SJSA1 (cell line): ENCODE measurements around the gene ENKD1. TPM values are rescaled to one million over a fixed set of nuclear protein-coding genes. Genes with fewer than 3 reads are reported as not detected.
A peak's percentile ranks its signal among the peaks of the same experiment; 100 is the strongest.

Source experiments
- DNase-seq, 2 experiments: peaks; one replicate each; pipeline ENCODE4 v3.0.0-alpha.2; 2015 to 2020; ENCODE audit warnings: low spot score in 2 of 2, low read depth in 1 of 2
- H3K27ac ChIP-seq: fragments of 250-450 bp; sonication (Bioruptor Pico); 2 replicates; pipeline ENCODE4 v1.5.1; 2020; ENCODE audit warnings: mild to moderate bottlenecking, moderate library complexity
- H3K27me3 ChIP-seq: fragments of 250-450 bp; sonication (Bioruptor Pico); replicated peaks from 2 replicates; pipeline ENCODE4 v1.5.1; 2020; ENCODE audit warnings: mild to moderate bottlenecking, moderate library complexity
- H3K36me3 ChIP-seq: fragments of 250-450 bp; sonication (Bioruptor Pico); 2 replicates; pipeline ENCODE4 v1.5.1; 2020; ENCODE audit warnings: mild to moderate bottlenecking
- H3K4me1 ChIP-seq: fragments of 250-450 bp; sonication (Bioruptor Pico); replicated peaks from 2 replicates; pipeline ENCODE4 v1.6.1; 2021; ENCODE audit warnings: mild to moderate bottlenecking
- H3K4me3 ChIP-seq: fragments of 250-450 bp; sonication (Bioruptor Pico); 2 replicates; pipeline ENCODE4 v1.5.1; 2020; ENCODE audit warnings: mild to moderate bottlenecking
- H3K9me3 ChIP-seq: fragments of 250-450 bp; sonication (Bioruptor Pico); replicated peaks from 2 replicates; pipeline ENCODE4 v1.5.1; 2020; ENCODE audit warnings: mild to moderate bottlenecking
- total RNA-seq: library from RNA; depleted of rRNA; stranded (reverse); fragments of >200 nt; shearing (Covaris generic); gene quantifications from 2 replicates; pipeline ENCODE4 v1.2.3, GENCODE V29; 2014

Gene ENKD1
- total RNA-seq, 1 experiment from 2014 or later = 5.1 TPM

- peaks cover 58% of the 10 kb centered on the region for H3K36me3 ChIP-seq
- peaks cover 45% of the 10 kb centered on the region for H3K4me1 ChIP-seq
- DNase-seq = no peak
- no peak overlapping the region for H3K4me3 ChIP-seq
- peaks cover 19% of the 10 kb centered on the region for H3K27me3 ChIP-seq
- no peak overlapping the region for H3K27ac ChIP-seq
- no peaks in the 10 kb centered on the region; the same call in none of the 2 replicates for H3K9me3 ChIP-seq
Observed at GRCh38 chr16:67655363-67655762, 11.2 kb downstream of the ENKD1 start.

- DNase-seq = no peak
- Histone ChIP-seq H3K27me3 (peaks cover 28% of the 10 kb centered on the region), H3K27ac (peak overlapping the region; percentile 38)
Observed at GRCh38 chr16:67654403-67654911, 12.1 kb downstream of the ENKD1 start.

GRCh38 chr16:67653789-67654402, 12.7 kb downstream of the ENKD1 start:
- H3K27ac ChIP-seq = peak overlapping the region; percentile 38
- H3K36me3 ChIP-seq = peaks cover 48% of the 10 kb centered on the region
- H3K4me1 ChIP-seq = peaks cover 34% of the 10 kb centered on the region
- no peaks in the 10 kb centered on the region; the same call in 1 of the 2 replicates for H3K9me3 ChIP-seq
- no peak for DNase-seq
- peak overlapping the region; percentile 74 for H3K4me3 ChIP-seq
- H3K27me3 ChIP-seq = peaks cover 34% of the 10 kb centered on the region

More at GRCh38 chr16:67654403-67654911, 12.1 kb downstream of the ENKD1 start:
- H3K4me1 ChIP-seq = peaks cover 40% of the 10 kb centered on the region
- no peaks in the 10 kb centered on the region; the same call in 1 of the 2 replicates for H3K9me3 ChIP-seq
- H3K36me3 ChIP-seq = peaks cover 53% of the 10 kb centered on the region
- H3K4me3 ChIP-seq = peak overlapping the region; percentile 74; the same call in 1 of the 2 replicates

- peaks cover 30% of the 10 kb centered on the region for H3K4me1 ChIP-seq
- DNase-seq = peak; percentile 67 to 88
- peak overlapping the region; percentile 74 for H3K4me3 ChIP-seq
- peaks cover 40% of the 10 kb centered on the region for H3K27me3 ChIP-seq
- peaks cover 41% of the 10 kb centered on the region for H3K36me3 ChIP-seq
- H3K9me3 ChIP-seq = no peaks in the 10 kb centered on the region; the same call in 1 of the 2 replicates
- no peak overlapping the region; the same call in 1 of the 2 replicates for H3K27ac ChIP-seq
Observed at GRCh38 chr16:67653128-67653788, 13.3 kb downstream of the ENKD1 start.

- peak overlapping the region; percentile 74 for H3K4me3 ChIP-seq
- no peaks in the 10 kb centered on the region; the same call in 1 of the 2 replicates for H3K9me3 ChIP-seq
- no peak overlapping the region for H3K27ac ChIP-seq
- peaks cover 46% of the 10 kb centered on the region for H3K27me3 ChIP-seq
- peaks cover 30% of the 10 kb centered on the region for H3K4me1 ChIP-seq
- peaks cover 36% of the 10 kb centered on the region for H3K36me3 ChIP-seq
- peak in 1 of 2 experiments; percentile 54 for DNase-seq
Observed at GRCh38 chr16:67652578-67653127, 13.9 kb downstream of the ENKD1 start.

- Histone ChIP-seq H3K27ac (no peak overlapping the region), H3K27me3 (peaks cover 53% of the 10 kb centered on the region)
- DNase-seq = no peak
Observed at GRCh38 chr16:67651847-67652246, 14.7 kb downstream of the ENKD1 start.

GRCh38 chr16:67651039-67651438, 15.5 kb downstream of the ENKD1 start:
- no peak for DNase-seq
- Histone ChIP-seq H3K27me3 (peaks cover 61% of the 10 kb centered on the region), H3K27ac (no peak overlapping the region), H3K36me3 (peaks cover 22% of the 10 kb centered on the region), H3K9me3 (no peaks in the 10 kb centered on the region; the same call in 1 of the 2 replicates), H3K4me3 (no peak overlapping the region), H3K4me1 (peaks cover 30% of the 10 kb centered on the region)

More at GRCh38 chr16:67651847-67652246, 14.7 kb downstream of the ENKD1 start:
- Histone ChIP-seq H3K4me1 (peaks cover 30% of the 10 kb centered on the region), H3K9me3 (no peaks in the 10 kb centered on the region; the same call in 1 of the 2 replicates), H3K4me3 (no peak overlapping the region), H3K36me3 (peaks cover 28% of the 10 kb centered on the region)

GRCh38 chr16:67650023-67650422, 16.5 kb downstream of the ENKD1 start:
- H3K4me3 ChIP-seq = no peak overlapping the region
- H3K4me1 ChIP-seq = peaks cover 27% of the 10 kb centered on the region
- H3K27ac ChIP-seq = no peak overlapping the region
- peaks cover 71% of the 10 kb centered on the region for H3K27me3 ChIP-seq
- peaks cover 13% of the 10 kb centered on the region for H3K36me3 ChIP-seq
- no peak for DNase-seq
- H3K9me3 ChIP-seq = no peaks in the 10 kb centered on the region; the same call in 1 of the 2 replicates

GRCh38 chr16:67649494-67649931, 17.0 kb downstream of the ENKD1 start:
- Histone ChIP-seq H3K27ac (no peak overlapping the region), H3K4me3 (no peak overlapping the region), H3K4me1 (peaks cover 27% of the 10 kb centered on the region), H3K36me3 (peaks cover 8% of the 10 kb centered on the region), H3K9me3 (no peaks in the 10 kb centered on the region; the same call in 1 of the 2 replicates), H3K27me3 (peaks cover 76% of the 10 kb centered on the region)
- DNase-seq = no peak

GRCh38 chr16:67648764-67649407, 17.7 kb downstream of the ENKD1 start:
- H3K36me3 ChIP-seq = 0 out of 2 replicates have a peak, but pooled peaks cover 3% of the 10 kb centered on the region
- peaks cover 20% of the 10 kb centered on the region for H3K4me1 ChIP-seq
- no peak overlapping the region for H3K4me3 ChIP-seq
- H3K27me3 ChIP-seq = peaks cover 76% of the 10 kb centered on the region
- no peak for DNase-seq
- H3K9me3 ChIP-seq = no peaks in the 10 kb centered on the region; the same call in 1 of the 2 replicates
- no peak overlapping the region for H3K27ac ChIP-seq

- Histone ChIP-seq H3K4me3 (no peak overlapping the region), H3K36me3 (0 out of 2 replicates have a peak, but pooled peaks cover 2% of the 10 kb centered on the region), H3K27me3 (peaks cover 76% of the 10 kb centered on the region), H3K4me1 (peaks cover 15% of the 10 kb centered on the region), H3K27ac (no peak overlapping the region), H3K9me3 (no peaks in the 10 kb centered on the region; the same call in 1 of the 2 replicates)
- DNase-seq = no peak
Observed at GRCh38 chr16:67648088-67648763, 18.3 kb downstream of the ENKD1 start.

GRCh38 chr16:67647681-67648080, 18.9 kb downstream of the ENKD1 start:
- peaks cover 76% of the 10 kb centered on the region for H3K27me3 ChIP-seq
- H3K9me3 ChIP-seq = no peaks in the 10 kb centered on the region; the same call in 1 of the 2 replicates
- DNase-seq = no peak
- no peak overlapping the region for H3K27ac ChIP-seq
- H3K36me3 ChIP-seq = no peaks in the 10 kb centered on the region
- H3K4me1 ChIP-seq = peaks cover 11% of the 10 kb centered on the region
- no peak overlapping the region for H3K4me3 ChIP-seq
